Measurements from ENCODE around the gene MMP2. TPM values are rescaled to one million over a fixed set of nuclear protein-coding genes. Genes with fewer than 3 reads are reported as not detected.

Gene MMP2
- total and polyA plus RNA-seq, 10 of the 15 experiments (the other 5 are each of a cell fraction or from before 2014, with no cell fraction given) = 0.37 to 0.80 (median 0.59) TPM; not detected in 7

GRCh38 chr16:55465077-55465896, 13.7 kb upstream of the MMP2 start:
- H3K36me3 ChIP-seq (ENCODE audit: control insufficient read depth in 2 of 2, insufficient read depth in 2 of 2, low read length in 1 of 2) = no peaks in the 10 kb centered on the region
- no peak overlapping the region for H3K27ac ChIP-seq (ENCODE audit: control insufficient read depth, insufficient read depth)
- no peak overlapping the region for H2AFZ ChIP-seq (ENCODE audit: control insufficient read depth, low read depth, low read length)
- ChIA-PET SMC1A (ENCODE audit: uncharacterized antibody, unreplicated experiment) (interaction anchor here (0.7 to 3.2 kb wide), 27 partner anchors 8 to 1915 kb away, joined by 3 to 28 read pairs (median 4); no protein-coding TSS in a partner anchor), RAD21 (ENCODE audit: unreplicated experiment) (interaction anchor here (0.6 to 2.5 kb wide), 15 partner anchors 9 to 1919 kb away, joined by 3 to 33 read pairs (median 4); no protein-coding TSS in a partner anchor), CTCF (interaction anchor here (0.6 to 3.6 kb wide), 52 partner anchors 9 to 1915 kb away, joined by 3 to 104 read pairs (median 4); no protein-coding TSS in a partner anchor), POLR2A (no interaction called here)
- in situ Hi-C loops (cut with MboI) (loop anchor here (5.0 to 10.0 kb wide), 3 partner anchors 237 to 850 kb away; no protein-coding TSS in a partner anchor), intact Hi-C loops (cut with micrococcal nuclease; ENCODE audit: unreplicated experiment) (loop anchor here (1.0 to 10.0 kb wide), 5 partner anchors 78 to 1910 kb away; no protein-coding TSS in a partner anchor)
- FAIRE-seq (peak; percentile 97), ATAC-seq (peak; percentile 98), DNase-seq (ENCODE audit: low read depth, low spot score) (peak; percentile 13)
- no peaks in the 10 kb centered on the region for H3K4me1 ChIP-seq (ENCODE audit: control insufficient read depth, insufficient read depth, low read length)
- 19% methylated on average over 19 of the region's 19 CpGs for WGBS (ENCODE audit: insufficient coverage, insufficient replicate concordance, low lambda C conversion rate, missing lambda C conversion rate)
- no peaks in the 10 kb centered on the region for H4K20me1 ChIP-seq (ENCODE audit: control insufficient read depth, insufficient read depth)
- BruUV-seq (replicated peaks) = no TSS peak
- H3K4me3 ChIP-seq = no peak overlapping the region
- H3K4me2 ChIP-seq (ENCODE audit: control insufficient read depth, insufficient read depth) = no peak overlapping the region
- no peaks in the 10 kb centered on the region; a peak in 1 of 4 replicates for H3K27me3 ChIP-seq (replicated peaks in 1 of 2; ENCODE audit: control insufficient read depth in 2 of 2, insufficient read depth in 2 of 2, low read length in 1 of 2)
- H3K9me3 ChIP-seq (replicated peaks; ENCODE audit: control insufficient read depth, insufficient read depth, low read length) = no peaks in the 10 kb centered on the region
- no peaks in the 10 kb centered on the region for H3K79me2 ChIP-seq (ENCODE audit: control insufficient read depth, insufficient read depth, low read length)
- no peak overlapping the region for H3K9ac ChIP-seq (ENCODE audit: control insufficient read depth, insufficient read depth, low read length)
- TF ChIP-seq E4F1 (IDR thresholded peaks at IDR 0.05; ENCODE audit: borderline replicate concordance, partially characterized antibody) (no peak), TCF12 (IDR thresholded peaks at IDR 0.05; ENCODE audit: low read depth, low read length) (no peak), ZBTB11 (CRISPR knock-in tag; IDR thresholded peaks at IDR 0.05) (no peak), E2F4 (IDR thresholded peaks at IDR 0.05; ENCODE audit: low read depth, low read length) (no peak), JUND (IDR thresholded peaks at IDR 0.05; ENCODE audit: low read depth, low read length) (no peak), PAX5 (IDR thresholded peaks at IDR 0.05; ENCODE audit: borderline replicate concordance, low read depth, low read length) (peak; percentile 69), IRF3 (IDR thresholded peaks at IDR 0.05) (peak; percentile 36; the same call in 1 of the 2 replicates), RCOR1 (conservative IDR thresholded peaks at IDR 0.05; ENCODE audit: low read depth, low read length) (no peak), MYC (IDR thresholded peaks at IDR 0.05; ENCODE audit: insufficient read depth, insufficient read length, insufficient replicate concordance, low read length, severe bottlenecking) (no peak), ATF3 (IDR thresholded peaks at IDR 0.05; ENCODE audit: borderline replicate concordance, extremely low read depth, low read depth, low read length) (no peak), KLF5 (IDR thresholded peaks at IDR 0.05; ENCODE audit: partially characterized antibody) (peak; percentile 49), RAD51 (IDR thresholded peaks at IDR 0.05) (no peak), MTA2 (IDR thresholded peaks at IDR 0.05; ENCODE audit: low read depth) (no peak)

Data from GM12878 (cell line).